HepG2 (cell line): Measurements from ENCODE around the gene PTPDC1. TPM values are rescaled to one million over a fixed set of nuclear protein-coding genes. Genes with fewer than 3 reads are reported as not detected.

Experiments used
- ATAC-seq: fragments of 200-7000 bp; cut with Tn5 transposase; 3 replicates; pipeline ENCODE4 v1.9.1; 2020; ENCODE audit warnings: mild to moderate bottlenecking, moderate library complexity
- BruUV-seq: library from RNA; stranded (reverse); fragments of 400-500 nt; replicated peaks from 2 replicates; lab custom pipeline; 2021; lab: Mats Ljungman, UMichigan
- CTCF ChIA-PET: fragments of 300-600 bp; formaldehyde crosslinking; extraction: SDS; loops from one replicate; lab custom pipeline; 2021; ENCODE audit warnings: low total read pairs, inconsistent platforms, low intra/inter-chr PET ratio; lab: Yijun Ruan, JAX
- POLR2A ChIA-PET: fragments of 350-600 bp; sonication (Branson Sonifier 250); formaldehyde crosslinking; loops from one replicate; lab custom pipeline; 2020; ENCODE audit warnings: antibody characterized with exemption, inconsistent platforms; lab: Yijun Ruan, JAX
- DNase-seq: peaks from one replicate; pipeline ENCODE4 v3.0.0-alpha.2; 2015; ENCODE audit warnings: low spot score
- FAIRE-seq: peaks from 3 replicates; lab custom pipeline; 2011; peaks lifted over from hg19 to GRCh38; lab: Jason Lieb, UNC
- H2AFZ ChIP-seq: one replicate; pipeline ENCODE4 v1.6.1; 2011; ENCODE audit warnings: low read length, inconsistent platforms
- H3K27ac ChIP-seq: fragments of 300-600 bp; 3 replicates; pipeline ENCODE4 v1.8.0; 2011; ENCODE audit warnings: mixed run types, mild to moderate bottlenecking, mixed read lengths, low read length, inconsistent platforms; ENCODE audit not compliant: insufficient read depth; ENCODE audit errors: extremely low read length
- H3K27me3 ChIP-seq, 2 experiments: fragments of 200-600 bp in 1 of 2; 2 replicates in 1 of 2; 3 replicates in 1 of 2; pipeline versions ENCODE4 v1.6.0 to v1.8.0; 2011; ENCODE audit warnings: low read length in 2 of 2, mild to moderate bottlenecking in 2 of 2, moderate library complexity in 2 of 2, inconsistent platforms in 1 of 2; ENCODE audit not compliant: insufficient read depth in 2 of 2, control insufficient read depth in 1 of 2
- H3K36me3 ChIP-seq, 2 experiments: fragments of 200-600 bp in 1 of 2; replicated peaks in 1 of 2; 2 replicates in 1 of 2; 3 replicates in 1 of 2; pipeline versions ENCODE4 v1.5.1 to v1.8.0; 2011; ENCODE audit warnings: low read length in 2 of 2, inconsistent platforms in 1 of 2; ENCODE audit not compliant: insufficient read depth in 2 of 2, control insufficient read depth in 1 of 2
- H3K4me1 ChIP-seq: 2 replicates; pipeline ENCODE4 v1.5.1; 2012; ENCODE audit warnings: low read length, inconsistent platforms; ENCODE audit not compliant: insufficient read depth
- H3K4me2 ChIP-seq: 2 replicates; pipeline ENCODE4 v1.6.0; 2011; ENCODE audit warnings: low read depth, low read length, inconsistent platforms
- H3K4me3 ChIP-seq, 3 experiments: fragments of 200-600 bp in 1 of 3; sonication (generic), shearing (Covaris generic) in 1 of 3; replicated peaks in 1 of 3; 2 replicates each; pipeline ENCODE4 v1.5.1; 2011 to 2016; ENCODE audit warnings: low read length in 3 of 3, inconsistent platforms in 2 of 3, low read depth in 2 of 3, mild to moderate bottlenecking in 2 of 3, control low read depth in 1 of 3, mixed read lengths in 1 of 3; ENCODE audit not compliant: insufficient read depth in 1 of 3
- H3K79me2 ChIP-seq: one replicate; pipeline ENCODE4 v1.6.1; 2011; ENCODE audit warnings: low read length, inconsistent platforms; ENCODE audit not compliant: insufficient read depth
- H3K9ac ChIP-seq: 2 replicates; pipeline ENCODE4 v1.6.0; 2011; ENCODE audit warnings: mild to moderate bottlenecking, low read depth, low read length, inconsistent platforms; ENCODE audit not compliant: insufficient read depth
- H3K9me3 ChIP-seq: 2 replicates; pipeline ENCODE4 v1.5.1; 2012; ENCODE audit warnings: mild to moderate bottlenecking, low read length
- H4K20me1 ChIP-seq: 2 replicates; pipeline ENCODE4 v1.6.0; 2011; ENCODE audit warnings: inconsistent platforms, mild to moderate bottlenecking, low read length, moderate library complexity; ENCODE audit not compliant: insufficient read depth
- ARNT ChIP-seq: fragments of 450-650 bp; IDR thresholded peaks from 2 replicates; pipeline ENCODE4 v1.6.1; 2017
- BHLHE40 ChIP-seq: IDR thresholded peaks from 2 replicates; pipeline ENCODE4 v1.6.1; 2011; ENCODE audit warnings: low read length, improper control_type of control experiment
- DNMT1 ChIP-seq: sonication (generic); formaldehyde crosslinking; IDR thresholded peaks from 2 replicates; pipeline ENCODE4 v1.5.1; 2020; ENCODE audit warnings: mild to moderate bottlenecking, missing genetic modification reagents
- HDAC1 ChIP-seq: sonication (generic); formaldehyde crosslinking; IDR thresholded peaks from 2 replicates; pipeline ENCODE4 v1.5.1; 2020; ENCODE audit warnings: mild to moderate bottlenecking, missing genetic modification reagents
- KAT2B ChIP-seq: fragments of 150-350 bp; IDR thresholded peaks from 2 replicates; pipeline ENCODE4 v1.6.1; 2014; ENCODE audit warnings: low read depth, low read length, borderline replicate concordance
- MBNL3 ChIP-seq: fragments of 250-450 bp; sonication (Bioruptor Pico); conservative IDR thresholded peaks from 2 replicates; pipeline ENCODE4 v1.8.0; 2022; ENCODE audit warnings: mild to moderate bottlenecking, inconsistent platforms
- PHF20 ChIP-seq: sonication (generic); formaldehyde crosslinking; IDR thresholded peaks from 2 replicates; pipeline ENCODE4 v1.5.0; 2020; ENCODE audit warnings: mild to moderate bottlenecking, missing genetic modification reagents
- PHF21A ChIP-seq: sonication (generic); formaldehyde crosslinking; IDR thresholded peaks from 2 replicates; pipeline ENCODE4 v1.5.0; 2020; ENCODE audit warnings: mild to moderate bottlenecking, missing genetic modification reagents
- TP53 ChIP-seq: sonication (generic); formaldehyde crosslinking; conservative IDR thresholded peaks from 2 replicates; pipeline ENCODE4 v1.4.0; 2020; ENCODE audit warnings: missing genetic modification reagents
- WIZ ChIP-seq: sonication (generic); formaldehyde crosslinking; IDR thresholded peaks from 2 replicates; pipeline ENCODE4 v1.5.1; 2020; ENCODE audit warnings: mild to moderate bottlenecking, missing genetic modification reagents
- ZMYM3 ChIP-seq: sonication (generic); formaldehyde crosslinking; IDR thresholded peaks from 2 replicates; pipeline ENCODE4 v1.5.1; 2020; ENCODE audit warnings: mild to moderate bottlenecking, missing genetic modification reagents
- ZNF766 ChIP-seq: sonication (generic); formaldehyde crosslinking; IDR thresholded peaks from 2 replicates; pipeline ENCODE4 v1.5.0; 2020; ENCODE audit warnings: missing genetic modification reagents, borderline replicate concordance
- WGBS: methylation state at CpG from one replicate; pipeline ENCODE4 v1.1.6; 2017; ENCODE audit warnings: low lambda C conversion rate; 5-methylcytosine and 5-hydroxymethylcytosine counted together
- in situ Hi-C: cut with HindIII; loops from 2 replicates; pipeline ENCODE4 v1.10.0; 2017; ENCODE audit warnings: low pct_unique_long_range_greater_than_20kb; ENCODE audit not compliant: extremely low pct_ligation_motif_present
- intact Hi-C: fragments of 100-400 bp; cut with micrococcal nuclease; formaldehyde crosslinking; loops from one replicate; pipeline ENCODE4 v1.10.0; 2022; ENCODE audit not compliant: unreplicated experiment
- polyA plus RNA-seq, 8 experiments: library from polyadenylated mRNA; depleted of rRNA in 3 of 8; stranded (reverse) in 7 of 8; unstranded in 1 of 8; fragments of >200 nt; fragmentation: Illumina TruSeq in 4 of 8; extraction: Trizol in 4 of 8; gene quantifications; 2 replicates each; pipeline versions ENCODE4 v1.2.1 to v1.2.3, GENCODE V29; 2011 to 2016; ENCODE audit warnings: low read depth in 4 of 8, missing spikeins in 1 of 8, mixed read lengths in 1 of 8; ENCODE audit not compliant: insufficient read depth in 1 of 8
- total RNA-seq, 5 experiments: library from RNA; depleted of rRNA; stranded (reverse); fragments of >200 nt; fragmentation: Illumina TruSeq; extraction: Trizol; gene quantifications; 2 replicates each; pipeline ENCODE4 v1.2.3, GENCODE V29; 2016; ENCODE audit warnings: low read depth in 1 of 5
- TF ChIP-seq, protein P1 (sequence below): sonication (generic); formaldehyde crosslinking; IDR thresholded peaks from 2 replicates; pipeline ENCODE4 v1.4.0; 2020; ENCODE audit warnings: missing genetic modification reagents
- TF ChIP-seq, protein P2 (sequence below): sonication (generic); formaldehyde crosslinking; IDR thresholded peaks from 2 replicates; pipeline ENCODE4 v1.8.1; 2022; ENCODE audit warnings: mild to moderate bottlenecking, missing genetic modification reagents
- TF ChIP-seq, protein P3 (sequence below): sonication (generic); formaldehyde crosslinking; IDR thresholded peaks from 2 replicates; pipeline ENCODE4 v1.5.0; 2020; ENCODE audit warnings: missing genetic modification reagents

PTPDC1 gene
- total and polyA plus RNA-seq, 2 of the 13 experiments (the other 11 are each of a cell fraction or from before 2014, with no cell fraction given), result 6.1 to 8.6 TPM

DNA sequence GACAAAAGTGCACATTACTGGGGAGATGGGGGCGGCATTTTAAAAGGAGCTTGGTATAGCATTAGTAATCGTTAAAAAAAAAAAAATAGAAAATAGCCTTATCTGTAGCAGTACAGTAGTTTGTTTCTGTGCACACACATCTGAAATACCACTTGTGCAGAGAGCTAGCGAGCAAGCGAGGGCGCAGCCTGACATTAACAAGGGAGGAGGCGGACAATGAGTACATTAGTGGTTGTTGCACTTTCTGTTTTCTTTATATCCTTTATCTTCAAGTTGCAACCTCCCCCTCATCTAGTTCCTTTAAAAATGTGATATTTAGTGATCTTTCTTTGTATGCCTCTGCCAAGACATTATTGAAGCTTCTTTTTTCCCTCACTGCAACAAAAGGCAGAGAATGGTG is 880 bp upstream of the PTPDC1 start:
- POLR2A ChIA-PET, result interaction anchor here (0.8 kb wide), 1 partner anchor 83 kb away, joined by 3 read pairs; no protein-coding TSS in a partner anchor

More for the DNA sequence above, 880 bp upstream of the PTPDC1 start:
- TF ChIP-seq DNMT1 (CRISPR knock-in tag) (no peak), HDAC1 (CRISPR knock-in tag) (no peak), TP53 (CRISPR knock-in tag) (no peak), ZMYM3 (CRISPR knock-in tag) (no peak), ARNT (no peak), MBNL3 (CRISPR knock-in tag) (no peak), WIZ (no peak), PHF20 (CRISPR knock-in tag) (no peak), KAT2B (no peak), ZNF766 (CRISPR knock-in tag) (no peak), PHF21A (CRISPR knock-in tag) (no peak), BHLHE40 (no peak)
- TF ChIP-seq, protein P1, sequence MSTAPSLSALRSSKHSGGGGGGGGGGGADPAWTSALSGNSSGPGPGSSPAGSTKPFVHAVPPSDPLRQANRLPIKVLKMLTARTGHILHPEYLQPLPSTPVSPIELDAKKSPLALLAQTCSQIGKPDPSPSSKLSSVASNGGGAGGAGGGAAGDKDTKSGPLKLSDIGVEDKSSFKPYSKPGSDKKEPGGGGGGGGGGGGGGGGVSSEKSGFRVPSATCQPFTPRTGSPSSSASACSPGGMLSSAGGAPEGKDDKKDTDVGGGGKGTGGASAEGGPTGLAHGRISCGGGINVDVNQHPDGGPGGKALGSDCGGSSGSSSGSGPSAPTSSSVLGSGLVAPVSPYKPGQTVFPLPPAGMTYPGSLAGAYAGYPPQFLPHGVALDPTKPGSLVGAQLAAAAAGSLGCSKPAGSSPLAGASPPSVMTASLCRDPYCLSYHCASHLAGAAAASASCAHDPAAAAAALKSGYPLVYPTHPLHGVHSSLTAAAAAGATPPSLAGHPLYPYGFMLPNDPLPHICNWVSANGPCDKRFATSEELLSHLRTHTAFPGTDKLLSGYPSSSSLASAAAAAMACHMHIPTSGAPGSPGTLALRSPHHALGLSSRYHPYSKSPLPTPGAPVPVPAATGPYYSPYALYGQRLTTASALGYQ (CRISPR knock-in tag), result no peak
- TF ChIP-seq, protein P2, sequence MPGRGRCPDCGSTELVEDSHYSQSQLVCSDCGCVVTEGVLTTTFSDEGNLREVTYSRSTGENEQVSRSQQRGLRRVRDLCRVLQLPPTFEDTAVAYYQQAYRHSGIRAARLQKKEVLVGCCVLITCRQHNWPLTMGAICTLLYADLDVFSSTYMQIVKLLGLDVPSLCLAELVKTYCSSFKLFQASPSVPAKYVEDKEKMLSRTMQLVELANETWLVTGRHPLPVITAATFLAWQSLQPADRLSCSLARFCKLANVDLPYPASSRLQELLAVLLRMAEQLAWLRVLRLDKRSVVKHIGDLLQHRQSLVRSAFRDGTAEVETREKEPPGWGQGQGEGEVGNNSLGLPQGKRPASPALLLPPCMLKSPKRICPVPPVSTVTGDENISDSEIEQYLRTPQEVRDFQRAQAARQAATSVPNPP (CRISPR knock-in tag), result no peak
- TF ChIP-seq, protein P3, sequence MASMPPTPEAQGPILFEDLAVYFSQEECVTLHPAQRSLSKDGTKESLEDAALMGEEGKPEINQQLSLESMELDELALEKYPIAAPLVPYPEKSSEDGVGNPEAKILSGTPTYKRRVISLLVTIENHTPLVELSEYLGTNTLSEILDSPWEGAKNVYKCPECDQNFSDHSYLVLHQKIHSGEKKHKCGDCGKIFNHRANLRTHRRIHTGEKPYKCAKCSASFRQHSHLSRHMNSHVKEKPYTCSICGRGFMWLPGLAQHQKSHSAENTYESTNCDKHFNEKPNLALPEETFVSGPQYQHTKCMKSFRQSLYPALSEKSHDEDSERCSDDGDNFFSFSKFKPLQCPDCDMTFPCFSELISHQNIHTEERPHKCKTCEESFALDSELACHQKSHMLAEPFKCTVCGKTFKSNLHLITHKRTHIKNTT (CRISPR knock-in tag), result no peak
- TF ChIP-seq, all 625 proteins: peak for 0
- no peaks in the 10 kb centered on the region for H3K9me3 ChIP-seq
- H3K79me2 ChIP-seq, result no peaks in the 10 kb centered on the region
- no peak for DNase-seq
- 98% methylated on average over 6 of the region's 6 CpGs for WGBS
- H3K36me3 ChIP-seq, result peaks cover 0 to 4% of the 10 kb centered on the region in 2 experiments; a peak in 2 of 5 replicates
- no TSS peak for BruUV-seq
- ATAC-seq, result no peak
- H3K9ac ChIP-seq, result no peak overlapping the region
- peaks cover 19% of the 10 kb centered on the region for H3K4me1 ChIP-seq
- no peak overlapping the region for H3K27ac ChIP-seq
- H3K4me2 ChIP-seq, result no peak overlapping the region
- no peaks in the 10 kb centered on the region for H3K27me3 ChIP-seq
- FAIRE-seq, result no peak
- H3K4me3 ChIP-seq, result no peak overlapping the region
- no peaks in the 10 kb centered on the region for H4K20me1 ChIP-seq
- in situ Hi-C loops (no loop called here), intact Hi-C loops (no loop called here)
- H2AFZ ChIP-seq, result no peak overlapping the region
- CTCF ChIA-PET, result no interaction called here
